NT2/D1 (cell line): Measurements from ENCODE around the gene CUTA.

ENCODE experiments used
- SUZ12 ChIP-seq: IDR thresholded peaks from 2 replicates; pipeline ENCODE4 v1.6.1; 2011; ENCODE audit not compliant: insufficient read length, insufficient read depth; ENCODE audit errors: extremely low read depth
- YY1 ChIP-seq: IDR thresholded peaks from 2 replicates; pipeline ENCODE4 v1.6.1; 2011; ENCODE audit not compliant: insufficient read length, insufficient read depth
- ZNF274 ChIP-seq: IDR thresholded peaks from 2 replicates; pipeline ENCODE4 v1.6.1; 2011; ENCODE audit warnings: mild to moderate bottlenecking, low read depth, low read length

DNA sequence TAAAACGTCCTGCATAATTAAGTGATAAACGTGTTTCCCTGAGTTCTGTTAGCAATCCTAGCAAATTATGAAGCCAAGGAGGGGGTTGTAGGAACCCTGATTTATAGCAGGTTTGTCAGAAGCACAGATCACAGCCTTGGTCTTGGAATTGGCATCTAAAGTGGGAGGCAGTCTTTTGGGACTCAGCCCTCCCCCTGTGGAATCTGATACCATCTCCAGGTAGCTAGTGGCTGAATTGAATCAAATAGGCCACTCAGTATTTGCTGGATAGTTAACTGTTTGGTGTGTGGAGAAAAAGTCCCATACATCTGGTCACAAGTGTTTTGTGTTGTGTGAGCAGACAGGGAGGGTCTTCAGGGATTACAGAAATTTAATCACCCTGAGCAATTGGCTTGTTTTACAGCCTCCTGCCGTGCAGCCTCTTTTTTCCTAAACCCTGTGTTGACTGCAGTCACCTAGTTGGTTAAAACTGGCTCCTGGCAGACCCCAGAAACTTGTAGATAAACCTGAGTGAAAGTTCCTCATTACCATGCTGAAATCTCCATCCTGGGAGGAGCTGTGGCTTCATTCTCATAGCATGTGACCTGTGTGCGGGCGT, 45.3 kb downstream of the CUTA start:
- TF ChIP-seq ZNF274, result no peak
- no peak for TF ChIP-seq SUZ12
- no peak for TF ChIP-seq YY1
